Endothelial cell of umbilical vein (primary cell): ENCODE data around the gene CACNG8. TPM values are rescaled to one million over a fixed set of nuclear protein-coding genes. Genes with fewer than 3 reads are reported as not detected.

Experiments used
- BruUV-seq: library from RNA; stranded (reverse); fragments of 400-500 nt; replicated peaks from 2 replicates; lab custom pipeline; 2021; lab: Mats Ljungman, UMichigan
- CTCF ChIA-PET: fragments of 300-600, 350-600 bp; sonication (Branson Sonifier 250); formaldehyde crosslinking; loops from one replicate; lab custom pipeline; 2021; ENCODE audit warnings: antibody characterized with exemption, inconsistent platforms; lab: Charles Lee
- POLR2A ChIA-PET: fragments of 300-600, 350-600 bp; sonication (Branson Sonifier 250); formaldehyde crosslinking; loops from one replicate; lab custom pipeline; 2021; ENCODE audit warnings: antibody characterized with exemption, inconsistent platforms; lab: Charles Lee
- DNase-seq: peaks from one replicate; pipeline ENCODE4 v3.0.0-alpha.2; 2011; ENCODE audit warnings: low read depth, low spot score
- FAIRE-seq: peaks from 2 replicates; lab custom pipeline; 2011; peaks lifted over from hg19 to GRCh38; lab: Jason Lieb, UNC
- H2AFZ ChIP-seq: 2 replicates; pipeline ENCODE4 v1.6.0; 2012; ENCODE audit warnings: low read depth, low read length, control low read depth, inconsistent platforms
- H3K27ac ChIP-seq: 2 replicates; pipeline ENCODE4 v1.5.1; 2011; ENCODE audit warnings: low read depth, mild to moderate bottlenecking, control low read depth, low read length, moderate library complexity; ENCODE audit not compliant: insufficient read depth
- H3K27me3 ChIP-seq, 2 experiments: 2 replicates each; pipeline versions ENCODE4 v1.6.0 to v1.6.1; 2011; ENCODE audit warnings: low read length in 2 of 2, mixed read lengths in 1 of 2; ENCODE audit not compliant: control insufficient read depth in 2 of 2, insufficient read depth in 2 of 2
- H3K36me3 ChIP-seq, 2 experiments: 2 replicates in 1 of 2; 3 replicates in 1 of 2; pipeline ENCODE4 v1.5.1; 2011; ENCODE audit warnings: low read length in 2 of 2, mild to moderate bottlenecking in 1 of 2, moderate library complexity in 1 of 2; ENCODE audit not compliant: control insufficient read depth in 2 of 2, insufficient read depth in 2 of 2; ENCODE audit errors: extremely low read depth in 1 of 2
- H3K4me1 ChIP-seq: 3 replicates; pipeline ENCODE4 v1.5.1; 2011; ENCODE audit warnings: mild to moderate bottlenecking, low read length; ENCODE audit not compliant: control insufficient read depth, insufficient read depth; ENCODE audit errors: extremely low read depth
- H3K4me2 ChIP-seq: 2 replicates; pipeline ENCODE4 v1.6.1; 2011; ENCODE audit warnings: low read length, control low read depth, mixed read lengths; ENCODE audit not compliant: insufficient read depth
- H3K4me3 ChIP-seq, 3 experiments: fragments of 200-600 bp in 1 of 3; sonication (generic), shearing (Covaris generic) in 1 of 3; replicated peaks in 1 of 3; 2 replicates each; pipeline ENCODE4 v1.5.1; 2011 to 2016; ENCODE audit warnings: control low read depth in 3 of 3, low read length in 3 of 3, mild to moderate bottlenecking in 2 of 3, inconsistent platforms in 1 of 3, low read depth in 1 of 3, moderate library complexity in 1 of 3; ENCODE audit not compliant: insufficient read depth in 1 of 3
- H3K79me2 ChIP-seq: 2 replicates; pipeline ENCODE4 v1.6.0; 2012; ENCODE audit warnings: low read length, inconsistent platforms; ENCODE audit not compliant: control insufficient read depth, insufficient read depth
- H3K9ac ChIP-seq: replicated peaks from 2 replicates; pipeline ENCODE3; 2011; ENCODE audit warnings: low read length, control low read depth; ENCODE audit not compliant: insufficient read depth; ENCODE audit errors: extremely low read depth
- H3K9me1 ChIP-seq: replicated peaks from 3 replicates; pipeline ENCODE4 v1.6.0; 2011; ENCODE audit warnings: mild to moderate bottlenecking, low read length; ENCODE audit not compliant: control insufficient read depth, insufficient read depth; ENCODE audit errors: extremely low read depth
- H3K9me3 ChIP-seq: replicated peaks from 2 replicates; pipeline ENCODE4 v1.5.1; 2012; ENCODE audit warnings: low read length, inconsistent platforms; ENCODE audit not compliant: control insufficient read depth, insufficient read depth
- H4K20me1 ChIP-seq: replicated peaks from 2 replicates; pipeline ENCODE3; 2011; ENCODE audit warnings: mild to moderate bottlenecking, low read length; ENCODE audit not compliant: control insufficient read depth, insufficient read depth; ENCODE audit errors: extremely low read depth
- EZH2 ChIP-seq: IDR thresholded peaks from 2 replicates; pipeline ENCODE4 v1.6.1; 2012; ENCODE audit warnings: borderline replicate concordance, low read depth, mild to moderate bottlenecking, moderate library complexity, low read length, inconsistent platforms; ENCODE audit not compliant: severe bottlenecking
- MYC ChIP-seq: IDR thresholded peaks from one replicate; pipeline ENCODE4 v1.6.1; 2011; ENCODE audit warnings: mild to moderate bottlenecking, low read depth, low read length
- POLR2A ChIP-seq: IDR thresholded peaks from 2 replicates; pipeline ENCODE4 v1.6.1; 2012; ENCODE audit warnings: low read depth, mild to moderate bottlenecking, control low read depth, low read length
- POLR2AphosphoS5 ChIP-seq: IDR thresholded peaks from 2 replicates; pipeline ENCODE4 v1.6.1; 2012; ENCODE audit warnings: low read depth, mild to moderate bottlenecking, control low read depth, low read length, moderate library complexity; ENCODE audit not compliant: insufficient read depth
- dilution Hi-C: fragments of 300-500 bp; cut with MboI; formaldehyde crosslinking; loops from one replicate; pipeline ENCODE4 v1.15.0; 2019; ENCODE audit warnings: low sequenced_read_pairs; ENCODE audit not compliant: extremely low pct_ligation_motif_present
- intact Hi-C: fragments of 100-400 bp; cut with micrococcal nuclease; formaldehyde crosslinking; loops from one replicate; pipeline ENCODE4 v1.10.0; 2022
- polyA plus RNA-seq, 4 experiments: library from polyadenylated mRNA; depleted of rRNA in 3 of 4; stranded (reverse) in 3 of 4; unstranded in 1 of 4; fragments of >200 nt; gene quantifications; 2 replicates each; pipeline versions ENCODE4 v1.2.1 to v1.2.3, GENCODE V29; 2011 to 2012; ENCODE audit warnings: missing spikeins in 1 of 4
- total RNA-seq: library from RNA; stranded (reverse); gene quantifications from 2 replicates; pipeline ENCODE4 v1.2.3, GENCODE V29; 2021
- TF ChIP-seq, protein P1 (sequence below): IDR thresholded peaks from 2 replicates; pipeline ENCODE4 v1.6.1; 2011; ENCODE audit not compliant: insufficient read depth, insufficient read length

Gene CACNG8
- total and polyA plus RNA-seq, 2 donors (not counting 3 experiments of a cell fraction or from before 2014, with no cell fraction given) = 0.18 to 1.7 TPM

- Histone ChIP-seq H3K27me3 (peaks cover 51 to 59% of the 10 kb centered on the region in 2 experiments), H3K4me3 (no peak overlapping the region), H2AFZ (no peak overlapping the region), H3K36me3 (no peaks in the 10 kb centered on the region), H3K9ac (no peak overlapping the region), H3K9me3 (no peaks in the 10 kb centered on the region), H3K4me2 (no peak overlapping the region), H3K9me1 (no peaks in the 10 kb centered on the region), H3K27ac (no peak overlapping the region), H4K20me1 (no peaks in the 10 kb centered on the region), H3K79me2 (no peaks in the 10 kb centered on the region), H3K4me1 (peaks cover 5% of the 10 kb centered on the region)
- FAIRE-seq (no peak), DNase-seq (no peak)
- intact Hi-C loops = no loop called here
- POLR2A ChIA-PET = no interaction called here
- CTCF ChIA-PET = no interaction called here
- BruUV-seq = no TSS peak
- dilution Hi-C loops = no loop called here
- TF ChIP-seq EZH2 (no peak), POLR2AphosphoS5 (no peak), POLR2A (no peak), MYC (no peak)
These were observed 3.6 kb upstream of the CACNG8 start for GRCh38 chr19:53958823-53959757.

DNA sequence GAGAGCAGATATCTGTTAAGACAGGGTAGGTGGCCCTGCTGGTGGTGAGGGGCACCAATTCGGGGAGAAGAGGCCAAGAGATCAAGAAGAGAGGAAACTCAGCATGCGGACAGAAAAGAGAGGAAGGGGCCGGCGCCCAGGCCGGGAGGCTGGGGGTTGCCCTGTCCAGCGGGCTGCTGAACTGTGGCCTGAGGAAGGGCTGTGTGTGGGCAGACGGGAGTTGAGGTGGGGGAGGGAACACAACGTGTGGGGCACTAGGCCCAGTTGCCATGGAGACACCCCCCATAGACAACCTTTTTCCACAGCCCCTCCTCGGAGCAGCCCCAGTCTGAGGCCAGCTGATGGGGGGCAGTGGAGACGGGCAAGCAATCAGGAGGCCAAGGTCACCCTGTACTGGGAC, 2.5 kb upstream of the CACNG8 start:
- dilution Hi-C loops = no loop called here
- FAIRE-seq (no peak), DNase-seq (no peak)
- H3K36me3 ChIP-seq = no peaks in the 10 kb centered on the region
- H3K4me3 ChIP-seq = no peak overlapping the region
- ChIA-PET POLR2A (no interaction called here), CTCF (no interaction called here)
- intact Hi-C loops = no loop called here
- no peak overlapping the region for H2AFZ ChIP-seq
- H3K9me3 ChIP-seq = no peaks in the 10 kb centered on the region
- H3K4me2 ChIP-seq = no peak overlapping the region
- TF ChIP-seq, protein P1, sequence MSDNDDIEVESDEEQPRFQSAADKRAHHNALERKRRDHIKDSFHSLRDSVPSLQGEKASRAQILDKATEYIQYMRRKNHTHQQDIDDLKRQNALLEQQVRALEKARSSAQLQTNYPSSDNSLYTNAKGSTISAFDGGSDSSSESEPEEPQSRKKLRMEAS = no peak
- peak; percentile 11 for TF ChIP-seq EZH2
- no peaks in the 10 kb centered on the region for H3K79me2 ChIP-seq
- H4K20me1 ChIP-seq = no peaks in the 10 kb centered on the region
- no peak overlapping the region for H3K9ac ChIP-seq
- peaks cover 5% of the 10 kb centered on the region for H3K4me1 ChIP-seq
- peaks cover 55 to 65% of the 10 kb centered on the region in 2 experiments for H3K27me3 ChIP-seq
- no peaks in the 10 kb centered on the region for H3K9me1 ChIP-seq
- no TSS peak for BruUV-seq
- H3K27ac ChIP-seq = no peak overlapping the region
